Liver (tissue), 3 donors: ENCODE measurements around the gene OR5A2.

ENCODE experiments used
- TAF1 ChIP-seq: conservative IDR thresholded peaks from 2 replicates; pipeline ENCODE4 v1.6.1; 2016; ENCODE audit warnings: antibody characterized with exemption, mild to moderate bottlenecking
- TF ChIP-seq, protein P1 (sequence below): fragments of 150-350 bp; IDR thresholded peaks from 2 replicates; pipeline ENCODE4 v1.5.1; 2017; ENCODE audit warnings: improper control_type of control experiment, low read depth, low read length; ENCODE audit not compliant: missing input control
- donor health status: healthy.
- donor health status: healthy.

DNA sequence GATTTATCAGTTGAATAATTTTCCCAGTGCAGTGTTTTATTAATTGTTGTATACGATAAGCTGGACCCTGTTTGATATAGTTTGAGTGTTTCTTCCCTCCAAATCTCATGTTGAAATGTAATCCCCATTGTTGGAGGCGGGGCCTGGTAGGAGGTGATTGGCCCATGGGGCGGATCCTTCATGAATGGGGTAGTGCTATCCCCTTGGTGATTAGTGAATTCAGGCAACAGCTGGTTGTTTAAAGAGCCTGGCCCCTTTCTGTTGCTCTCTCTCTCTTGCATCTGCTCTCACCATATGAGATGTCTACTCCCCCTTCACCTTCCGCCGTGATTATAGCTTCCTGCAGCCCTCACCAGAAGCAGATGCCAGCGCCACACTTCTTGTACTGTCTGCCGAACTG is 11.6 kb upstream of the OR5A2 start:
- TF ChIP-seq, protein P1, sequence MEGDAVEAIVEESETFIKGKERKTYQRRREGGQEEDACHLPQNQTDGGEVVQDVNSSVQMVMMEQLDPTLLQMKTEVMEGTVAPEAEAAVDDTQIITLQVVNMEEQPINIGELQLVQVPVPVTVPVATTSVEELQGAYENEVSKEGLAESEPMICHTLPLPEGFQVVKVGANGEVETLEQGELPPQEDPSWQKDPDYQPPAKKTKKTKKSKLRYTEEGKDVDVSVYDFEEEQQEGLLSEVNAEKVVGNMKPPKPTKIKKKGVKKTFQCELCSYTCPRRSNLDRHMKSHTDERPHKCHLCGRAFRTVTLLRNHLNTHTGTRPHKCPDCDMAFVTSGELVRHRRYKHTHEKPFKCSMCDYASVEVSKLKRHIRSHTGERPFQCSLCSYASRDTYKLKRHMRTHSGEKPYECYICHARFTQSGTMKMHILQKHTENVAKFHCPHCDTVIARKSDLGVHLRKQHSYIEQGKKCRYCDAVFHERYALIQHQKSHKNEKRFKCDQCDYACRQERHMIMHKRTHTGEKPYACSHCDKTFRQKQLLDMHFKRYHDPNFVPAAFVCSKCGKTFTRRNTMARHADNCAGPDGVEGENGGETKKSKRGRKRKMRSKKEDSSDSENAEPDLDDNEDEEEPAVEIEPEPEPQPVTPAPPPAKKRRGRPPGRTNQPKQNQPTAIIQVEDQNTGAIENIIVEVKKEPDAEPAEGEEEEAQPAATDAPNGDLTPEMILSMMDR: no peak
- TF ChIP-seq TAF1: no peak
